Amygdala (tissue), 56 donors: ENCODE results near the gene MLH3.
"Not testable (repeated sequence)": the region's sequence is repeated elsewhere in the genome, so short reads cannot be mapped to it uniquely, and the experiment has no call there.

ENCODE experiments used
- DNase-seq, 56 donors: peaks; one replicate each; lab custom pipeline; 2025; lab: John Stamatoyannopoulos, UW

MLH3 gene

GRCh38 chr14:75040507-75040906 is 10.8 kb downstream of the MLH3 start:
- DNase-seq = no peak

GRCh38 chr14:75032939-75033338 is 18.3 kb downstream of the MLH3 start:
- DNase-seq = no peak

- no peak for DNase-seq
These were observed 21.1 kb downstream of the MLH3 start for GRCh38 chr14:75030147-75030546.

- no peak for DNase-seq
These were observed 25.4 kb downstream of the MLH3 start for GRCh38 chr14:75025876-75026275.

GRCh38 chr14:75025082-75025481 is 26.2 kb downstream of the MLH3 start:
- no peak for DNase-seq

GRCh38 chr14:75023108-75023507 is 28.2 kb downstream of the MLH3 start:
- DNase-seq = no peak

- DNase-seq = no peak
These were observed 28.6 kb downstream of the MLH3 start for GRCh38 chr14:75022655-75023054.

GRCh38 chr14:75018694-75019093 is 32.6 kb downstream of the MLH3 start:
- DNase-seq = no peak

- peak in 29 of 56 donors; percentile 1 to 60 (median 10) for DNase-seq
These were observed 34.5 kb downstream of the MLH3 start for GRCh38 chr14:75016815-75017214.

- no peak for DNase-seq
These were observed 35.8 kb downstream of the MLH3 start for GRCh38 chr14:75015496-75015895.

GRCh38 chr14:75013290-75013689 is 38.0 kb downstream of the MLH3 start:
- no peak for DNase-seq

GRCh38 chr14:75011356-75011994 is 39.8 kb downstream of the MLH3 start:
- DNase-seq = no peak

- DNase-seq = no peak
These were observed 40.7 kb downstream of the MLH3 start for GRCh38 chr14:75010472-75011093.

GRCh38 chr14:75009176-75009575 is 42.1 kb downstream of the MLH3 start:
- no peak for DNase-seq

GRCh38 chr14:75005357-75005756 is 45.9 kb downstream of the MLH3 start:
- DNase-seq = no peak

GRCh38 chr14:75003250-75004027 is 47.8 kb downstream of the MLH3 start:
- DNase-seq = no peak

- DNase-seq = peak; percentile 48 to 98 (median 95)
These were observed 48.6 kb downstream of the MLH3 start, which contains the start of gene EIF2B2 for GRCh38 chr14:75002392-75003249. TSS of gene EIF2B2 (plus strand) at chr14:75002921. CDS start at chr14:75002991, 70 bp downstream.

- DNase-seq = no peak
These were observed 49.4 kb downstream of the MLH3 start for GRCh38 chr14:75001899-75002298.

- DNase-seq = no peak
These were observed 50.0 kb downstream of the MLH3 start for GRCh38 chr14:75001261-75001660.

- DNase-seq = not testable (repeated sequence)
These were observed 55.5 kb downstream of the MLH3 start for GRCh38 chr14:74995781-74996180.

- DNase-seq = not testable (repeated sequence)
These were observed 57.1 kb downstream of the MLH3 start for GRCh38 chr14:74994182-74994581.
